ENCODE results near the gene HDDC2.
"Not testable (repeated sequence)": the region's sequence is repeated elsewhere in the genome, so short reads cannot be mapped to it uniquely, and the experiment has no call there.

Gene HDDC2

GRCh38 chr6:125280370-125281035, 21.3 kb downstream of the HDDC2 start:
- not testable (repeated sequence) for H3K4me1 ChIP-seq (ENCODE audit: control insufficient read depth, low read depth, low read length); H3K27me3 ChIP-seq (ENCODE audit: control insufficient read depth, insufficient read depth, low read length); H3K9ac ChIP-seq (ENCODE audit: low read length); H3K9me3 ChIP-seq (ENCODE audit: control insufficient read depth, low read depth, low read length); H3K4me3 ChIP-seq (ENCODE audit: low read length); H3K27ac ChIP-seq (ENCODE audit: low read length)
- H3K36me3 ChIP-seq (ENCODE audit: control insufficient read depth, low read depth, low read length): peaks cover 13% of the 10 kb centered on the region

- Histone ChIP-seq H3K27ac (ENCODE audit: low read length) (no peak overlapping the region), H3K27me3 (ENCODE audit: control insufficient read depth, insufficient read depth, low read length) (no peaks in the 10 kb centered on the region), H3K9ac (ENCODE audit: low read length) (no peak overlapping the region), H3K9me3 (ENCODE audit: control insufficient read depth, low read depth, low read length) (no peaks in the 10 kb centered on the region), H3K4me1 (ENCODE audit: control insufficient read depth, low read depth, low read length) (no peaks in the 10 kb centered on the region), H3K4me3 (ENCODE audit: low read length) (no peak overlapping the region), H3K36me3 (ENCODE audit: control insufficient read depth, low read depth, low read length) (peaks cover 18% of the 10 kb centered on the region)
Observed at GRCh38 chr6:125279961-125280360, 21.8 kb downstream of the HDDC2 start.

- Histone ChIP-seq H3K4me1 (ENCODE audit: control insufficient read depth, low read depth, low read length) (no peaks in the 10 kb centered on the region), H3K4me3 (ENCODE audit: low read length) (no peak overlapping the region), H3K9me3 (ENCODE audit: control insufficient read depth, low read depth, low read length) (no peaks in the 10 kb centered on the region), H3K27me3 (ENCODE audit: control insufficient read depth, insufficient read depth, low read length) (no peaks in the 10 kb centered on the region), H3K27ac (ENCODE audit: low read length) (no peak overlapping the region), H3K9ac (ENCODE audit: low read length) (no peak overlapping the region), H3K36me3 (ENCODE audit: control insufficient read depth, low read depth, low read length) (peaks cover 20% of the 10 kb centered on the region)
Observed at GRCh38 chr6:125277838-125278237, 23.9 kb downstream of the HDDC2 start.

- Histone ChIP-seq H3K4me1 (ENCODE audit: control insufficient read depth, low read depth, low read length) (no peaks in the 10 kb centered on the region), H3K9ac (ENCODE audit: low read length) (no peak overlapping the region), H3K27me3 (ENCODE audit: control insufficient read depth, insufficient read depth, low read length) (no peaks in the 10 kb centered on the region), H3K9me3 (ENCODE audit: control insufficient read depth, low read depth, low read length) (no peaks in the 10 kb centered on the region), H3K36me3 (ENCODE audit: control insufficient read depth, low read depth, low read length) (peaks cover 20% of the 10 kb centered on the region), H3K4me3 (ENCODE audit: low read length) (no peak overlapping the region), H3K27ac (ENCODE audit: low read length) (no peak overlapping the region)
Observed at GRCh38 chr6:125275779-125276178, 26.0 kb downstream of the HDDC2 start.

GRCh38 chr6:125274935-125275334, 26.8 kb downstream of the HDDC2 start:
- Histone ChIP-seq H3K4me3 (ENCODE audit: low read length) (no peak overlapping the region), H3K9ac (ENCODE audit: low read length) (no peak overlapping the region), H3K27me3 (ENCODE audit: control insufficient read depth, insufficient read depth, low read length) (no peaks in the 10 kb centered on the region), H3K9me3 (ENCODE audit: control insufficient read depth, low read depth, low read length) (no peaks in the 10 kb centered on the region), H3K4me1 (ENCODE audit: control insufficient read depth, low read depth, low read length) (no peaks in the 10 kb centered on the region), H3K27ac (ENCODE audit: low read length) (no peak overlapping the region), H3K36me3 (ENCODE audit: control insufficient read depth, low read depth, low read length) (peaks cover 20% of the 10 kb centered on the region)

GRCh38 chr6:125273965-125274364, 27.8 kb downstream of the HDDC2 start:
- Histone ChIP-seq H3K4me3 (ENCODE audit: low read length) (no peak overlapping the region), H3K9ac (ENCODE audit: low read length) (no peak overlapping the region), H3K27me3 (ENCODE audit: control insufficient read depth, insufficient read depth, low read length) (no peaks in the 10 kb centered on the region), H3K27ac (ENCODE audit: low read length) (no peak overlapping the region), H3K9me3 (ENCODE audit: control insufficient read depth, low read depth, low read length) (no peaks in the 10 kb centered on the region), H3K36me3 (ENCODE audit: control insufficient read depth, low read depth, low read length) (peaks cover 20% of the 10 kb centered on the region), H3K4me1 (ENCODE audit: control insufficient read depth, low read depth, low read length) (no peaks in the 10 kb centered on the region)

GRCh38 chr6:125273251-125273650, 28.5 kb downstream of the HDDC2 start:
- Histone ChIP-seq H3K4me3 (ENCODE audit: low read length) (no peak overlapping the region), H3K27me3 (ENCODE audit: control insufficient read depth, insufficient read depth, low read length) (no peaks in the 10 kb centered on the region), H3K27ac (ENCODE audit: low read length) (no peak overlapping the region), H3K9me3 (ENCODE audit: control insufficient read depth, low read depth, low read length) (no peaks in the 10 kb centered on the region), H3K36me3 (ENCODE audit: control insufficient read depth, low read depth, low read length) (peaks cover 20% of the 10 kb centered on the region), H3K9ac (ENCODE audit: low read length) (no peak overlapping the region), H3K4me1 (ENCODE audit: control insufficient read depth, low read depth, low read length) (no peaks in the 10 kb centered on the region)

GRCh38 chr6:125271486-125272159, 30.1 kb downstream of the HDDC2 start:
- no peaks in the 10 kb centered on the region for H3K4me1 ChIP-seq (ENCODE audit: control insufficient read depth, low read depth, low read length)
- H3K36me3 ChIP-seq (ENCODE audit: control insufficient read depth, low read depth, low read length): peaks cover 15% of the 10 kb centered on the region
- no peak overlapping the region for H3K9ac ChIP-seq (ENCODE audit: low read length)
- H3K4me3 ChIP-seq (ENCODE audit: low read length): no peak overlapping the region
- H3K27ac ChIP-seq (ENCODE audit: low read length): no peak overlapping the region
- no peaks in the 10 kb centered on the region for H3K9me3 ChIP-seq (ENCODE audit: control insufficient read depth, low read depth, low read length)
- no peaks in the 10 kb centered on the region for H3K27me3 ChIP-seq (ENCODE audit: control insufficient read depth, insufficient read depth, low read length)

- H3K9me3 ChIP-seq (ENCODE audit: control insufficient read depth, low read depth, low read length): no peaks in the 10 kb centered on the region
- H3K4me1 ChIP-seq (ENCODE audit: control insufficient read depth, low read depth, low read length): no peaks in the 10 kb centered on the region
- H3K27me3 ChIP-seq (ENCODE audit: control insufficient read depth, insufficient read depth, low read length): no peaks in the 10 kb centered on the region
- peaks cover 6% of the 10 kb centered on the region for H3K36me3 ChIP-seq (ENCODE audit: control insufficient read depth, low read depth, low read length)
- H3K4me3 ChIP-seq (ENCODE audit: low read length): no peak overlapping the region
- H3K27ac ChIP-seq (ENCODE audit: low read length): no peak overlapping the region
- H3K9ac ChIP-seq (ENCODE audit: low read length): no peak overlapping the region
Observed at GRCh38 chr6:125270380-125270779, 31.4 kb downstream of the HDDC2 start.

- no peaks in the 10 kb centered on the region for H3K27me3 ChIP-seq (ENCODE audit: control insufficient read depth, insufficient read depth, low read length)
- H3K9ac ChIP-seq (ENCODE audit: low read length): no peak overlapping the region
- H3K36me3 ChIP-seq (ENCODE audit: control insufficient read depth, low read depth, low read length): no peaks in the 10 kb centered on the region
- H3K9me3 ChIP-seq (ENCODE audit: control insufficient read depth, low read depth, low read length): no peaks in the 10 kb centered on the region
- H3K4me1 ChIP-seq (ENCODE audit: control insufficient read depth, low read depth, low read length): no peaks in the 10 kb centered on the region
- H3K27ac ChIP-seq (ENCODE audit: low read length): no peak overlapping the region
- H3K4me3 ChIP-seq (ENCODE audit: low read length): no peak overlapping the region
Observed at GRCh38 chr6:125269328-125269985, 32.3 kb downstream of the HDDC2 start.

GRCh38 chr6:125268765-125269164, 33.0 kb downstream of the HDDC2 start:
- Histone ChIP-seq H3K27ac (ENCODE audit: low read length) (no peak overlapping the region), H3K4me1 (ENCODE audit: control insufficient read depth, low read depth, low read length) (no peaks in the 10 kb centered on the region), H3K27me3 (ENCODE audit: control insufficient read depth, insufficient read depth, low read length) (no peaks in the 10 kb centered on the region), H3K9me3 (ENCODE audit: control insufficient read depth, low read depth, low read length) (no peaks in the 10 kb centered on the region), H3K9ac (ENCODE audit: low read length) (no peak overlapping the region), H3K36me3 (ENCODE audit: control insufficient read depth, low read depth, low read length) (no peaks in the 10 kb centered on the region), H3K4me3 (ENCODE audit: low read length) (no peak overlapping the region)

Measured in iPS-18a (cell line).